GM10266 (cell line): ENCODE results near the gene ACADL.

Experiments used
- DNase-seq: peaks from one replicate; pipeline ENCODE4 v3.0.0; 2012; ENCODE audit errors: extremely low spot score
- CTCF ChIP-seq: IDR thresholded peaks from 2 replicates; pipeline ENCODE4 v1.5.1; 2012; ENCODE audit warnings: mild to moderate bottlenecking, low read depth; ENCODE audit not compliant: control insufficient read depth, insufficient read depth; ENCODE audit errors: missing control alignments

The ACADL gene

GRCh38 chr2:210224941-210225672 lies at the start of gene ACADL:
Gene ACADL (minus strand): TSS chr2:210225447. CDS start chr2:210225263, 184 bp downstream.
- no peak for TF ChIP-seq CTCF
- DNase-seq = no peak

GRCh38 chr2:210271300-210271699 lies 46.1 kb upstream of the ACADL start:
- no peak for DNase-seq
- TF ChIP-seq CTCF = no peak

- TF ChIP-seq CTCF = no peak
- DNase-seq = no peak
Measured at GRCh38 chr2:210269148-210269547, 43.9 kb upstream of the ACADL start.

- TF ChIP-seq CTCF = no peak
- no peak for DNase-seq
Measured at GRCh38 chr2:210268281-210268680, 43.0 kb upstream of the ACADL start.

- no peak for DNase-seq
Measured at GRCh38 chr2:210267698-210268097, 42.5 kb upstream of the ACADL start.

GRCh38 chr2:210264282-210264681 lies 39.0 kb upstream of the ACADL start:
- TF ChIP-seq CTCF = no peak
- no peak for DNase-seq

More at GRCh38 chr2:210267698-210268097, 42.5 kb upstream of the ACADL start:
- TF ChIP-seq CTCF = no peak

GRCh38 chr2:210263841-210264240 lies 38.6 kb upstream of the ACADL start:
- DNase-seq = no peak
- no peak for TF ChIP-seq CTCF
